SK-MEL-5 (cell line): Measurements from ENCODE around the gene CLCN6. TPM values are rescaled to one million over a fixed set of nuclear protein-coding genes. Genes with fewer than 3 reads are reported as not detected.
"Not testable (repeated sequence)": the region's sequence is repeated elsewhere in the genome, so short reads cannot be mapped to it uniquely, and the experiment has no call there.

Experiments used
- DNase-seq: peaks from one replicate; pipeline ENCODE4 v3.0.0-alpha.2; 2016; ENCODE audit warnings: low read depth, low spot score
- in situ Hi-C: cut with HindIII; loops from 2 replicates; pipeline ENCODE4 v1.10.0; 2016; ENCODE audit warnings: low sequenced_read_pairs, high pct_unique_total_duplicates, low pct_unique_long_range_greater_than_20kb
- total RNA-seq: library from RNA; depleted of rRNA; stranded (reverse); fragments of >200 nt; shearing (Covaris generic); gene quantifications from 2 replicates; pipeline ENCODE4 v1.2.3, GENCODE V29; 2014

CLCN6 gene
- total RNA-seq, 1 experiment from 2014 or later: 6.2 TPM

DNA sequence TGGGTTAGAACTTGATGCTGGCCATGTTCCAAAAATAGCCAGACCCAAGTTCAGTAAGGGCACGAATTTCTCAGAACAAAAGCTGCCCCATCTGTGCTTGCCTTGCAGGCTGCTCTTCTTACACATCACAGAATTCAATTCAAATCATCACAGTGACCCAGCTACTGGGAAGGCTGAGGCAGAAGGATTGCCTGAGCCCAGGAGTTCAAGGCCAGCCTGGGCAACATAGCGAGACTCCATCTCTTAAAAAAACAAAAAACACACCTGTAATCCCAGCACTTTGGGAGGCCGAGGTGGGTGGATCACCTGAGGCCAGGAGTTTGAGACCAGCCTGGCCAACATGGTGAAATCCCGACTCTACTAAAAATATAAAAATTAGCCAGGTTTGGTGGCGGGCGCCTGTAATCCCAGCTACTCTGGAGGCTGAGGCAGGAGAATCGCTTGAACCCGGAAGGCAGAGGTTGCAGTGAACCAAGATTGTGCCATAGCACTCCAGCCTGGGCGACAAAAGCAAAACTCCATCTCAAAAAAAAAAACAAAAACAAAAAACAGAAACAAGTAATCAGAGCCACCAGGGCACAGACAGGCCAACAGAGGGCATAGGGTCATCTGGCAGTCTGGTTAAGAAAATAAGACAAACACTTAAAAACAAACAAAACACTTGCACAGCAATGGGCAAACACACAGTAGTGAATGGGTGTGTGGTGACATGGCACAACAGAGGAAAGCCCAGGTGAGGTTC, 1.9 kb upstream of the CLCN6 start:
- in situ Hi-C loops, DNase-seq: not testable (repeated sequence)

GRCh38 chr1:11804666-11805421, 1.1 kb upstream of the CLCN6 start:
- DNase-seq: no peak
- in situ Hi-C loops: no loop called here

DNA sequence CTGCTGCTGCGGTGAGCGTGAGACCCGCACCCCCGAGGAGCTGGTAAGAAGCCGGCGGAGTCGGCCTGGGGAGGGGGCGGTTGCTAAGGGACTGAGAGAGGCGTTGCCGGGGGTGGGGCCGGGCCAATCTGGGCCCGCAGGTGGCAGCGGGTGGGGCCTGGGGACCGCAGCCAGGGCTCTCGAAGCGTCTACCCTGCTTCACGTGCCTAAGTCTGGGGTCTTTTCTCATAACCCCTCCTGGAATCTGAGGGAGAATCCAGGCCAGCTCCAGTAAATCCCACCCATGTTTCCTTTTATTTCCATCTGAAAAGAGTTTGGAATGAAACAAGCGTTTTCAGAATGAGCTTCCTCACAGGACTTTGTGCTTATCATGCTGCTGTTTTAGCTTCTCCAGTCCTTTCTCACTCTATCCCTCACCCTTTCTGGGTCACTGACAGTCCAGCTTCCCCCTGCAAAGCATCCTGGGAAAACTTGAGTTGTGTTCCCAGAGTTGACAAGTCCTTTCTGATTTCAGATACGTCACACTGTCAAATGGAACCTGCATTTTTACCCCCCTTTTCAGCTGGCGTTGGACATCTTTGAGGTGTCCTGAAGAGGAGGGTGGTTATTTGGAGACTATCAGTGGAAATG, 431 bp downstream of the CLCN6 start:
- in situ Hi-C loops: no loop called here
- peak; percentile 26 for DNase-seq

GRCh38 chr1:11807133-11807532, 1.1 kb downstream of the CLCN6 start:
- in situ Hi-C loops: no loop called here
- DNase-seq: no peak

DNA sequence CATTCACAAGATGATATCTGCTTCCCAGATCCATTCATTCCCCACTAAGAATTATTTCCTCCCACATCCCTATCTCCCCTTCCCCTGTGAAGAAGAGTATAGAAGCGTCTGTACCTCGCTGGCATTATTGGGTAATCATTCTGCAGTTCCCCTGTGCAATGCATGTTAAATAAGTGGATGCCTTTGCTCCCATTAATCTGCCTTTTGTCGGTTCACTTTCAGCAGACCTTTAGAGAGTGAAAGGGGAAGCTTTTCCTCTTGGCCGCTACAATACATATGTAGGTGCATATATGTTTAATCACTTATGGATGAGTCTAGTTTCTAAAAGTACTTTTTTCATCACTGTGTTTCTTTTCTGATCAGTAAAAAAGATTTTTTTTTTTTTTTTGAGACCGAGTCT, 7.0 kb downstream of the CLCN6 start:
- in situ Hi-C loops: no loop called here
- DNase-seq: no peak

DNA sequence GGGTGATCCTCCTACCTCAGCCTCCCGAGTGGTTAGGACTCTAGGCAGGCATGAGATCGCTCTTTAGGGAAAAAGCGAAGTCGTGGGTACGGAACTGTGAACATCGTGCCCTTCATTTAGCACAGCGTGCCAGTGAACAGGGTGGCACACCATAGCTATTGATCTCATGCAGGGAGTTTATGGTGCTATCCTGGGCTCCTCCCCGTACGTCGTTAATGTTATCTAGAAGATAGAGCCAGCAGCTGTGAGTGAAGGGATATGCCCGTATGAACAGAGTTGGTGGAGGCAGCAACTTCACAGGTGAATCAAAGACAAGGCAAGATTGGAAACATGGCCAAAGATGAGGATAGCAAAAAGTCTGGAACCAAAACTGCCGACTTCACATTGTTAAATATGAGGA, 11.2 kb downstream of the CLCN6 start:
- DNase-seq: no peak
- in situ Hi-C loops: no loop called here

- in situ Hi-C loops: no loop called here
- no peak for DNase-seq
These were observed 16.1 kb downstream of the CLCN6 start for GRCh38 chr1:11822091-11822490.

GRCh38 chr1:11823366-11824137, 17.6 kb downstream of the CLCN6 start:
- in situ Hi-C loops: no loop called here
- no peak for DNase-seq

DNA sequence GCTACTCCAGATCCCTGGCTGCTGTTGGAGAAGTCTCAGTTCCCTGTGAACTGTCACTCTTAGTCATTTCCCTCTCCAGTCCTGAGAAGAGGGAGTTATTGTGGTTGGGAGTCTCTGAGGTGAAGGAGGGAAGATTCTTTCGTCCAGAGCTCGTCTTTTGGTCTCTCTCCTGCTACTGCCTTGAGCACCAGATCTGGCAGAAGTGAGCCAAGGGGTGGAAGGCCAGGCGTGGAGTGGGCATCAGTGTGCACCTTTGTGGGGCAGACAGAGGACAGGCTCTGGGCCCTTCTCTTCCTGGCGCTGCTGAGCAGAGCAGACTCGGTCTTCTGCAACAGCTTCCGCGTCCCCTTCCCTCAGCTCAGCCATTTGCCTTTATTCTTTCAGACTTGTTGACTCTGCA, 19.1 kb downstream of the CLCN6 start:
- in situ Hi-C loops: no loop called here
- DNase-seq: no peak

DNA sequence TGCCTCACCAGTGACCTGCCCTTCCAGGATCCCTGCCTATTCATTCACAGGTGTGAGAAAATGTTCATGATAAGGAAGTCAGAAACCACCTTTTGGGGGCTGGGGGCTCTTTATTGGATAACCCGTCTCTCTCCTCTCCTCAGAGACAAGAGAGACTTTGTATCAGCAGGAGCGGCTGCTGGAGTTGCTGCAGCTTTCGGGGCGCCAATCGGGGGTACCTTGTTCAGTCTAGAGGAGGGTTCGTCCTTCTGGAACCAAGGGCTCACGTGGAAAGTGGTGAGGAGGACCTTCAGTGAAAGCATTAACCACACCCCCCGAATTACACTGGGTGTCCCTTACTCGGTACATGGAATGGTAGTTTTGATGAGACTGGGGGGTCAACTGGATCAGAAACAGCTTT, 21.0 kb downstream of the CLCN6 start:
- in situ Hi-C loops: no loop called here
- DNase-seq: no peak

DNA sequence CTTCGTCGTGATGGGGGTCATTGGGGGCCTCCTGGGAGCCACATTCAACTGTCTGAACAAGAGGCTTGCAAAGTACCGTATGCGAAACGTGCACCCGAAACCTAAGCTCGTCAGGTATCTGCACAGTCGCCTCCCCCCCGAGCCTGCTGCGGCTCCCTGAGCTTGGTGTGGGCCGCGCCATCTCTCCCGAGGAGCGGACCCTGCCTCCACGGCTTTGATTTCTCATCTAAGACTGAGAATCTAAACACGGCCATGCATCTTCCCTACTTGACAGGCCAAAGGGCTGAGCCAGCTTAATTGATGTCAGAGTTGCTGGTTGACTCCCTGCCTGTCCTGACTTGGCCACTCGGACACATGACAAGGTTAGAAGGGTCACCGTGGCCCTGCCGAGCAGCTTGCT, 22.5 kb downstream of the CLCN6 start:
- DNase-seq: no peak
- in situ Hi-C loops: no loop called here

DNA sequence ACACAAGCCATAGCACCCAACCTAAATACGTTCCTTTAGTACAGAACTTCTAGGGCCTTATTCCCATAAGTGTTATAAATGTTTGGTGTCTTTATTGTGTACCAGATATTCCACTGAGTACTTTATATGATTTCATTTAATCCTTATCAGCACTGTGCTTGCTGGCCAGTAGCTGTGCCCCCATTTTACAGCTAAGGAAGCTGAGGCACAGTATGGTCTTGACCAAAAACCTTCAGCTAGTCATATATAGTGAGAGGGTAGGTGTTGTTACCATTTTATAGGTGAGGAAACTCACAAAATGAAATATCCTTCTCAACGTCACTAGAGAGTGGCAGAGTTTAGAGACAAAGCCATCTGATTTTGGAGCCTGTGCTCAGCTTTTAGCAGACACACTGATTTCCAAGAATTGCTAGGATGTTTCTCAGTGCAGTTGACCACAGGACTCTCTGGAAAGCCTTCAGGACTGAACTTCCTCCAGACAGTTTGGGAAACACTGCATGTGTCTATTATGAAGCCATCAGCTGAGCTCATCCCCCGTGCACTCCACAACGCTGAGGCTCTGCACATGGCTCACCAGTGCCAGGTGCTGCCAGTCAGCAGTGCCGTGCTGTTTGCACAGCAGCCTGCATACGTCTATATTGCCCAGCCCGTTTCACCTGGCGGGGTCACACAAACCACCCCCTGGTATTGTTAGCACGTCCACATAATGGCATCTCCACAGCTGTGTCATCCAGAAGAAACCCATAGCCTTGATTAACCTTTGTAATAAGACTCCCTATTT, 26.1 kb downstream of the CLCN6 start:
- in situ Hi-C loops: no loop called here
- DNase-seq: no peak

GRCh38 chr1:11833497-11833896, 27.5 kb downstream of the CLCN6 start:
- in situ Hi-C loops: no loop called here
- no peak for DNase-seq

DNA sequence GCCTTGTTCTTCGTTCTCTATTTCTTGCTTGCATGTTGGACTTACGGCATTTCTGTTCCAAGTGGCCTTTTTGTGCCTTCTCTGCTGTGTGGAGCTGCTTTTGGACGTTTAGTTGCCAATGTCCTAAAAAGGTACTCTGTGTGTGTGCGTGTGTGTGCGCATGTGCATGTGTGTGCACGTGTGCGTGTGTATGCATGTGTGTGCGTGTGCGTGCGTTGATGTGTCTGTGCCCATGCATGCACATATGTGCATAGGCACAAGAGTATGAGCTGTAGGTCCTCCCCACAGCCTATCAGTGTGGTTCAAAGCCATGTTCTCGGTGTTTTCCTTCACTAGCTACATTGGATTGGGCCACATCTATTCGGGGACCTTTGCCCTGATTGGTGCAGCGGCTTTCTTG, 27.9 kb downstream of the CLCN6 start:
- in situ Hi-C loops: no loop called here
- no peak for DNase-seq

GRCh38 chr1:11835441-11836225, 29.6 kb downstream of the CLCN6 start:
- DNase-seq: no peak
- in situ Hi-C loops: no loop called here

GRCh38 chr1:11836955-11837766, 31.2 kb downstream of the CLCN6 start:
- in situ Hi-C loops: no loop called here
- no peak for DNase-seq
